Breast epithelium (tissue), 3 donors: ENCODE measurements around the gene CENPK.

Experiments used
- POLR2A ChIP-seq: fragments of 450-650 bp; IDR thresholded peaks from one replicate; pipeline ENCODE4 v1.6.1; 2016; ENCODE audit warnings: antibody characterized with exemption, mild to moderate bottlenecking, moderate library complexity
- TF ChIP-seq, protein P1 (sequence below), 3 donors: fragments of 450-650 bp; IDR thresholded peaks; one replicate each; pipeline ENCODE4 v1.5.1; 2016 to 2017; ENCODE audit warnings: antibody characterized with exemption in 3 of 3, mild to moderate bottlenecking in 3 of 3, moderate library complexity in 3 of 3

DNA sequence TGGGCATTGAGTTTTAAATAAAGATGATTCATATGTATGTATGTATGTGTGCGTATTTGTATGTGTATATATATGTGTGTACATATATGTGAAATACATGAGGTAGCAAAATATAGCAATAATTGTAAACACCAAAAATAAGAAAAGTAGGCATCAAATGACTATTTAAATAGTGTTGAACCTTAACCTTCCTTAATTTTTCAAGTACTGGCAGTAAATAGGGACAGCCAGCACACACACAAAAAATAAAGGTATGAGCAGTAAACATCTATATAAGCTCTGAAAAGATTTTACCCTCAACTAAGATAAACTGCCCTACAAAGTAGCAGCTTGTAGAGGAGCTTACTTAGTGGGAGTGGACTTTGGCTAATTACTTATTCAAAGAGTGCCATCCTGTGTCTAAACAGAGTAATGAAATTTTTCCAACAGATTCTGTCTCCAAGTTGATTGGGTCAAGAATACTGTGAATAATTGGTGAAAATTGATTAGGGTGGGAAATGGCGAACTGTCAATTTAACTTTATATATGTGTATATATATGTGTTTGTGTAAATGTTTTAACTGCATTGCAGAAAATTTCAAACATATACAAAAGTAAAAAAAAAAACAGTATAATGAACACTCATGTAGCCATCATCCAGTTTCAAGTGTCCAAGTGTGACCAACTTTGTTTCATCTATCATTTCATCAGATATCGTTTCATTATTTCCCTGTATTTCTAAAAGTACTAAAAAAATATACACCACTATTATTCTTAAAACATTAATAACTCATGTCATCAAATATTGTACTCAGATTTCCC lies 79.2 kb downstream of the CENPK start:
- TF ChIP-seq, protein P1, sequence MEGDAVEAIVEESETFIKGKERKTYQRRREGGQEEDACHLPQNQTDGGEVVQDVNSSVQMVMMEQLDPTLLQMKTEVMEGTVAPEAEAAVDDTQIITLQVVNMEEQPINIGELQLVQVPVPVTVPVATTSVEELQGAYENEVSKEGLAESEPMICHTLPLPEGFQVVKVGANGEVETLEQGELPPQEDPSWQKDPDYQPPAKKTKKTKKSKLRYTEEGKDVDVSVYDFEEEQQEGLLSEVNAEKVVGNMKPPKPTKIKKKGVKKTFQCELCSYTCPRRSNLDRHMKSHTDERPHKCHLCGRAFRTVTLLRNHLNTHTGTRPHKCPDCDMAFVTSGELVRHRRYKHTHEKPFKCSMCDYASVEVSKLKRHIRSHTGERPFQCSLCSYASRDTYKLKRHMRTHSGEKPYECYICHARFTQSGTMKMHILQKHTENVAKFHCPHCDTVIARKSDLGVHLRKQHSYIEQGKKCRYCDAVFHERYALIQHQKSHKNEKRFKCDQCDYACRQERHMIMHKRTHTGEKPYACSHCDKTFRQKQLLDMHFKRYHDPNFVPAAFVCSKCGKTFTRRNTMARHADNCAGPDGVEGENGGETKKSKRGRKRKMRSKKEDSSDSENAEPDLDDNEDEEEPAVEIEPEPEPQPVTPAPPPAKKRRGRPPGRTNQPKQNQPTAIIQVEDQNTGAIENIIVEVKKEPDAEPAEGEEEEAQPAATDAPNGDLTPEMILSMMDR (IDR thresholded peaks at IDR 0.05) = peak in 2 of 3 donors; percentile 51 to 61
- no peak for TF ChIP-seq POLR2A
